ENCODE data around the gene ZMPSTE24.
A peak's percentile ranks its signal among the peaks of the same experiment; 100 is the strongest.

Gene ZMPSTE24

DNA sequence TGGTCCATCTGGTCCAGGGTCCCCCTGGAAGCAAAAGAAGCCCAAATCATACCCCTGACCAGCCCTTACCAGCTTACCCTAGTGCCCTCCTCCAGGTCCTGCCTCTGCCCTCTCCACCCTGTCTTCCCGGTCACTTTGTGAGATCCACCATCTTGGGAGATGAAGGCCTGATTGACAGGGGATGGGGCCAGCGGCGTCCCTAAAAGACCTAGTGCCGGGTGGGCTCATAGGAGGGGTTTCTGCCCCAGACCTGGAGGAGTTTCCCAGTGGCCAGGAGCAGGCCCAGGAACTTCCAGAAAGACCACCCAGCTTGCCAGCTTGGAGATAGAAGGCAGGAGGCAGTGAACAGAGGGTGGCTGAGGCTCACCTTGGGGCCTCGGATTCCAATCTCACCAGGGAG lies 53.7 kb downstream of the ZMPSTE24 start:
- DNase-seq (ENCODE audit: low read depth) = no peak
- TF ChIP-seq, protein P1, sequence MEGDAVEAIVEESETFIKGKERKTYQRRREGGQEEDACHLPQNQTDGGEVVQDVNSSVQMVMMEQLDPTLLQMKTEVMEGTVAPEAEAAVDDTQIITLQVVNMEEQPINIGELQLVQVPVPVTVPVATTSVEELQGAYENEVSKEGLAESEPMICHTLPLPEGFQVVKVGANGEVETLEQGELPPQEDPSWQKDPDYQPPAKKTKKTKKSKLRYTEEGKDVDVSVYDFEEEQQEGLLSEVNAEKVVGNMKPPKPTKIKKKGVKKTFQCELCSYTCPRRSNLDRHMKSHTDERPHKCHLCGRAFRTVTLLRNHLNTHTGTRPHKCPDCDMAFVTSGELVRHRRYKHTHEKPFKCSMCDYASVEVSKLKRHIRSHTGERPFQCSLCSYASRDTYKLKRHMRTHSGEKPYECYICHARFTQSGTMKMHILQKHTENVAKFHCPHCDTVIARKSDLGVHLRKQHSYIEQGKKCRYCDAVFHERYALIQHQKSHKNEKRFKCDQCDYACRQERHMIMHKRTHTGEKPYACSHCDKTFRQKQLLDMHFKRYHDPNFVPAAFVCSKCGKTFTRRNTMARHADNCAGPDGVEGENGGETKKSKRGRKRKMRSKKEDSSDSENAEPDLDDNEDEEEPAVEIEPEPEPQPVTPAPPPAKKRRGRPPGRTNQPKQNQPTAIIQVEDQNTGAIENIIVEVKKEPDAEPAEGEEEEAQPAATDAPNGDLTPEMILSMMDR (conservative IDR thresholded peaks at IDR 0.05; ENCODE audit: low read depth, low read length) = no peak
- H3K4me3 ChIP-seq (ENCODE audit: low read depth, low read length) = no peak overlapping the region

DNA sequence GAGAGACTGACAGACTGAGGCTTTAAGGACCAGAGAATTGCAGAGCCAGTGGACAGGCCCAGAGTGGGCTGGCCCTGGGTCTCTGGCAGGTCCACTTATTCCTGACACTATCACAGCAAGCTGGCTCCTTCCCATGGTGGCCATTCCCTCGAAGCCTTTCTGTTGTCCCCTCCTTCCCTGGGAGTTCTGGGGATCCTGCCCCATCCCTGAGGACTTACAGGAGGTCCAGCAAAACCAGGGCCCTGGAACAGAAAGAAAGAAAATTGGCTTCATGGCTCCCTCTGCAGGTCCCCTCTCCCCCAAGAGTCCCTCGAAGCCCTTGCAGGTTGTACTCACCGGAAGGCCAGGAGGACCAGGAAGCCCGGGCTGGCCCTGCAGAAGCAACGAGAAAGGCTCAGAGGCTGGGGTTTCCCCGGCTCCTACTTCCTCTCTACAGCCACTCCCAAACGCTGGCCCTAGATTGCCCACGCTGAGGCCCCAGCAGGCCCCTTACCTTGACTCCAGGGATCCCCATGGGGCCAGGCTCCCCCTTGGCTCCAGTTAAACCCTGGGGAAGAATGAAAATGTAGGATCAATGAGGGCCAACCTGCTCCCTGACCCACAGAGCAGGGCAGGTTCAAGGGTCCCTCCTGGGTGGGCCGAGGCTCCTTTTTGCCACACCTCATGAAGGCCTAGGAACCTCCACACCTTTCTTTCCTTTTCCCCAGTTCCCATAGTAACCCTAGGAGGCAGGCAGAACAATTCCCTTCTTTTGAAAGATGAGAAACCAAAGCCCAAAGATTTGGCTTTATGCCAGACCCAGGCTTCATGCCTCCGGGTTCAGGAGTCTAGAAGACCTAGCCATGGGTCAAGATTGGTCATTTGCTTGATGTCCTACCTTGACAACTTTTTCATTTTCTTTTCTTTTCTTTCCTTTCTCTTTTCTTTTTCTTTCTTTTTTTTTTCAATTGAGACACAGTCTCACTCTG lies 54.5 kb downstream of the ZMPSTE24 start:
- no peak for DNase-seq (ENCODE audit: low read depth)
- H3K4me3 ChIP-seq (ENCODE audit: low read depth, low read length) = no peak overlapping the region
- TF ChIP-seq, protein P1 (conservative IDR thresholded peaks at IDR 0.05; ENCODE audit: low read depth, low read length) = no peak

DNA sequence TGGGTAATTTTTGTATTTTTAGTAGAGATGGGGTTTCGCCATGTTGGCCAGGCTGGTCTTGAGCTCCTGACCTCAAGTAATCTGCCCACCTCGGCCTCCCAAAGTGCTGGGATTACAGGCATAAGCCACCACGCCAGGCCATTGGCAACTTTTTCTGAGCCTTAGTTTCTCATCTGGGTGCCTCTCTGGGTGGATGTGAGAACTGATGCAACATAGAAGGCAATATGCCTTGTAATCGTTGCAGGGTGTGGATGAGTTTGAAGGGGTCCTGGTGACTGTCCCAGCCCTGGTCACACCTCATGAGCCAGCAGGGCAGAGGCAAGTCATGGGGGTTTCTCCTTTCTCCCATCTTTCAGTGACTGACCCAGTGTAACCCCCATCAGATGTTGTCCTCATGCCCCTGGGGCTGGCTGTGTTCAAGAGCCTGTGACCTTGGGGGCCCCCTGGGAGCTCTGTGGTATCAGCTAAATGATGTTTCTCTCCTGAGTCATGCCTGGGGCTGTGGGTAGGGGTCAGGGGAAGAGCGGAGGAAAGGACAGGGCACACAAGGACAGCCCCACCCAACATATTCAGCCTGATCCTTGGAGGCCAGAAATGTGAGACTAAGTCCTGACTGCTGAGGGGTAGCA lies 55.4 kb downstream of the ZMPSTE24 start:
- no peak overlapping the region for H3K4me3 ChIP-seq (ENCODE audit: low read depth, low read length)
- peak; percentile 17 for DNase-seq (ENCODE audit: low read depth)
- TF ChIP-seq, protein P1 (conservative IDR thresholded peaks at IDR 0.05; ENCODE audit: low read depth, low read length) = no peak

DNA sequence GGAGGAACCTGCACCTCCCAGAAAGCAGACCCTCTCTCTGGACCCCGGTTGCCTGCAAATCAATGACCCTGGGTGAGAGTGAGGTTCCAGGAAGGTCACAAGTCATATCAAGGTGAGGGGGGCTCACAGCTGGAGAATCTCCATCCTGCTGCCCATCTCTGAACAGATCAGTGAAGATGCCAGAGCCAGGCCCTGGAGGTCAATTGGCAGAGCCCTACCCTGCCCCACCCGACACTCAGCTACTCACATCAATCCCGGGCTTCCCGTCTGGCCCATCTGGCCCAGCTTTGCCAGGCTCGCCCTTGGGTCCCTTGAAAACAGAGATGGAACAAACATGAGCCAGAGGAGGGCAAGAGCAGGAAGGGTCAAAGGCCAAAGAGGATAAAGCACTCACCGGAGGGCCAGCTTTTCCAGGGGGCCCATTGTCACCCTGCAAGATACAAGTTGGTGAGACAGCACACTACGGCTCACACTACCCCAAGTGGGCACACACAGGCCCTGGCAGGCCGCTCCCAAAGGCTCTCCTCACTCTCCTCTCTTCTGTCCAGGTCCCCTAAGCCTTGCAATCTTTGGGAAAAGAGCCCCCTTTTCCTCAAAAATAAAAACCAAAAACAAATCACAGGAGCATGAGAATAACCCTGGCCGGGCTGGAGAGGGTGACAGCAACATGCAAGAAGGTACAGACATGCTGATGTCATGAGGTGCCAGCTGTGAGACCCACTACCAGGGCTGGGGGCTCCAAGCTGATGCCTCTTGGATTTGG lies 56.1 kb downstream of the ZMPSTE24 start:
- DNase-seq (ENCODE audit: low read depth) = no peak
- TF ChIP-seq, protein P1 (conservative IDR thresholded peaks at IDR 0.05; ENCODE audit: low read depth, low read length) = no peak
- no peak overlapping the region for H3K4me3 ChIP-seq (ENCODE audit: low read depth, low read length)

DNA sequence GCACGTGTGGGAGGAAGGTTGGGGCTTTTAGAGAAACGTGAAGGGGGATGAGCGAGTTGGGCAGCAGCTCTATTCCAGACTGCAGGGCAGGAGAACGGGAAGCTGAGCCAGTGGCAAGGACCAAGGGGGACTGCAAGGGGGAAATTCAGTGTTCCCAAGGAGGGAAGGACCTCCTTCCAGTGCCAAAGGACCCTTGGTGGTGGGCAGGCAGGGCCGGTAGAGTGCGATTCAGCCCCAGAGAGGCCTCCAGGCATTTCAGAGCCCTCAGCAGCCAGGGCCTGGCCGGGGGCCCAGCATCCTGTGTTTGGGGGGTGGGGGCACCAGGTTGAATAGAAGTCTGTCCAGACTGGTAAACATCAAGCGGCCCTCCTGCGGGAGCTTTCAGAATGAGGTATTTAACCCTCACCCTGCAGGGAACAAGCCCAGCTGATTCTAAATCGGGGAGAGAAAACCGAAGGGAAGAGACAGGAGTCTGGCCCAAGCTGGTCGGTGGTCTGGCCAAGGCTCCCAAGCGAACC lies 56.7 kb downstream of the ZMPSTE24 start:
- peak overlapping the region; percentile 48 for H3K4me3 ChIP-seq (ENCODE audit: low read depth, low read length)
- peak; percentile 52 for DNase-seq (ENCODE audit: low read depth)
- TF ChIP-seq, protein P1 (conservative IDR thresholded peaks at IDR 0.05; ENCODE audit: low read depth, low read length) = no peak

DNA sequence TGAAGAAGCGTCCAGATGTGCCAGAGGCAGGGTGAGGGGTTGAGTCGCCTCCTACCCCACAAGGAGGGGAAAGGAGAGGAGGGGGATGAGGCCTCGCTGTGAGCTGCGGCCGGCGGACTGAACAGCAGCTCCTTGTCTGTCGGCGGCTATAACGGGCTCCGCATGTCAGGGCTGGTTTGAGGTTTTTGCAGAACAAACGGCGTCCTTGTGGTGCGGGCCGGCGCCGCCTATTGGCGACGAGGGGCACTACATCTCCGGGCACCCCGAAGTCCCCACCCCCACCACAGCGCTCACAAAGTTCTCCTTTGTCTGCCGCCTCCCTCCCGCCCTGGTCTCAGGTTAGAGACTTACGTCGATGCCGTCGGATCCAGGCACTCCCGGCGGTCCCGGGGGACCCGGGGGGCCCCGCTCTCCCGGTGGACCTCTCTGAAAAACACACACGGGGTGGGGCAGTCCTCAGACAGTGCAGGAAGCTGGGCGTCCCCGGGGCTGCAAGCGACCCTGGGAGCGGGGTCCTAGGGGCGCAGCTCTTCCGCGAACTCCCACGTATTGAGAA lies 57.3 kb downstream of the ZMPSTE24 start:
- H3K4me3 ChIP-seq (ENCODE audit: low read depth, low read length) = peak overlapping the region; percentile 48
- DNase-seq (ENCODE audit: low read depth) = peak; percentile 93
- TF ChIP-seq, protein P1 (conservative IDR thresholded peaks at IDR 0.05; ENCODE audit: low read depth, low read length) = peak; percentile 91
